Central memory CD4-positive, alpha-beta T cell (primary cell): Measurements from ENCODE around the gene CFHR5.
"Not testable (repeated sequence)": the region's sequence is repeated elsewhere in the genome, so short reads cannot be mapped to it uniquely, and the experiment has no call there.

Experiments used
- DNase-seq: peaks from one replicate; pipeline ENCODE4 v3.0.0; 2022
- total RNA-seq, 3 experiments: gene quantifications; one replicate each; lab custom pipeline; 2026; lab: John Stamatoyannopoulos, UW

CFHR5 gene
- 0 reads per million in 3 experiments for total RNA-seq

GRCh38 chr1:196977278-196977677 is at the start of gene CFHR5:
TSS of gene CFHR5 (plus strand) at chr1:196977556. CDS start at chr1:196977665, 109 bp downstream.
- DNase-seq = no peak

GRCh38 chr1:196932853-196933252 is 44.5 kb upstream of the CFHR5 start:
- not testable (repeated sequence) for DNase-seq

DNA sequence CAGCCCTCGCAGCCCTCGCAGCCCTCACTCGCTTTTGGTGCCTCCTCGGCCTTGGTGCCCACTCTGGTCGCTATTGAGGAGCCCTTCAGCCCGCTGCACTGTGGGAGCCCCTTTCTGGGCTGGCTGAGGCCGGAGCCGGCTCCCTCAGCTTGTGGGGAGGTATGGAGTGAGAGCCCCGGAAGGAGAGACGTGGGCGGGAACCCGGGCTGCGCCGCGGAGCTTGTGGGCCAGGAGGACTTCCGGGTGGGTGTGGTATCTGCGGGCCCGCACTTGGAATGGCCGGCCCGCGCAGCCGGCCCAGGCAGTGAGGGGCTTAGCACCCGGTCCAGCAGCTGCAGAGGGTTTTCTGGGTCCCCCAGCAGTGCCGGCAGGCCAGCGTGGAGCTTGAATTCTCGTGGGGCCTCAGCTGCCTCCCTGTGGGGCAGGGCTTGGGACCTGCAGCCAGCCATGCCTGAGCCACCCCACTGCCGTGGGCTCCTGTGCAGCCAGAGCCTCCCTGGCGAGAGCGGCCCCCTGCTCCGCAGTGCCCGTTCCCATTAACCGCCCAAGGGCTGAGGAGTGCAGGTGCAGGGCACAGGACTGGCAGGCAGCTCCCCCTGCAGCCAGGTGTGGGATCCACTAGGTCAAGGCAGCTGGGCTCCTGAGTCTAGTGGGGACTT is 43.7 kb upstream of the CFHR5 start:
- DNase-seq = no peak

GRCh38 chr1:196941474-196941873 is 35.9 kb upstream of the CFHR5 start:
- DNase-seq = not testable (repeated sequence)

- not testable (repeated sequence) for DNase-seq
Observed at GRCh38 chr1:196943568-196943967, 33.8 kb upstream of the CFHR5 start, which contains the start of gene CFHR2. TSS of gene CFHR2 (plus strand) at chr1:196943738. CDS start at chr1:196943881, 143 bp downstream.

DNA sequence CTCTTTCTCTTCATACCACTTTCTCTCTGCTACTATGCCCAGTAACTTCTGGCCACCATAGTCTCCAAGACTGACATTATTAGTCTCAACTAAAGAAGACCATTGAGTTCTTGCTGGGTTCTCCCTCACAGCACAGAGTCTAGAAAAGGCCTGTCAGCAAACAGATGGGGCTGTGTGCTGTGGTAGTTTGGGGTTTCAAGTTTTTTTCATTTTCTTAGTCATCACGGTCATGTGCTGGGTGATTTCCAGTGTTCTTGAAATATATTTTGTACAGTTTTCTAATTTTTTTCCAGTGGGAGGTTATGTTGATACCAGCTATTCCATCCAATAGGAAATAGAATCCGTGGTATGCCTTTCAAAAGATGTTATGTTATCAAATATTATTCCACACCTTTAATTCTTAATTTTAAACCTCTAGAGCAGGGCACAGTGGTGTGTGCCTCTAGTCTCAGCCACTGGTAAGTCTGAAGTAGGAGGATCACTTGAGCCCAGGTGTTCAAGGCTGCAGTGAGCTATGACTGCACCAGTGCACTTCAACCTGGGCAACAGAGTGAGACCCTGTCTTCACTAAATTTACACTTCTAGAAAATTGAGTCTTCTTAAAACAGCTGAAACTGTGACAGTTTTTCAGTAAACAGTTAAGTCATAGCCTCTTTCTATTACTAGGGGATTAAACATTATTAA is 25.5 kb upstream of the CFHR5 start:
- no peak for DNase-seq

DNA sequence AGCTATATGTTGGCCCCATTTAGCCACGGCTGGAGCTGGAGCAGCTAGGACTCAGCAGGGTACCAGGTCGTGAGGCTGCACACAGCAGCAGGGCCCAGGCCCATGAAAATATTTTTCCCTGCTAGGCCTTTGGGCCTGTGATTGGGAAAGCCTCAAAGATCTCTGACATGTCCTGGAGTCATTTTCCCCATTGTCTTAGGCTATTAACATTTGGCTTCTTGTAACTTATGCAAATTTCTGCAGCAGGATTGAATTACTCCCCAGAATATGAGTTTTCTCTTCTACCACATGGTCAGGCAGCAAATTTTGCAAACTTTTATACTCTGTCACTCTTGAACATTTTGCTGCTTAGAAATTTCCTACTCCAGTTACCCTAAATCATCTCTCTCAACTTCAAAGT is 22.6 kb upstream of the CFHR5 start:
- DNase-seq = no peak

DNA sequence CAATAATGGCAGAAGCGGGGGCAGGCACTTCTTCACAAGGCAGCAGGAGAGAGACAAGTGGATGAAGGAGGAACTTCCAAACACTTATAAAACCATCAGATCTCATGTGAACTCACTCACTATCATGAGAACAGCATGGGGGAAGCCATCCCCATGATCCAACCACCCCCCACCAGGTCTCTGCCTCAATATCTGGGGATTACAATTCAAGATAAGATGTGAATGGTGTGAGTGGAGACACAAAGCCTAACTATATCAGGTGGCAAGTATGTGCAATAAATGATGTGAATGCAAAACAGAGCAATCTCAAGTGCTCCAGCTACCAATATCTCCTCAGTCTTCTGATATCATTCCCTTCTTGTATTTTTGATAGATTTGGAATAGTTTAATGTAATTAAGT is 21.4 kb upstream of the CFHR5 start:
- DNase-seq = no peak

DNA sequence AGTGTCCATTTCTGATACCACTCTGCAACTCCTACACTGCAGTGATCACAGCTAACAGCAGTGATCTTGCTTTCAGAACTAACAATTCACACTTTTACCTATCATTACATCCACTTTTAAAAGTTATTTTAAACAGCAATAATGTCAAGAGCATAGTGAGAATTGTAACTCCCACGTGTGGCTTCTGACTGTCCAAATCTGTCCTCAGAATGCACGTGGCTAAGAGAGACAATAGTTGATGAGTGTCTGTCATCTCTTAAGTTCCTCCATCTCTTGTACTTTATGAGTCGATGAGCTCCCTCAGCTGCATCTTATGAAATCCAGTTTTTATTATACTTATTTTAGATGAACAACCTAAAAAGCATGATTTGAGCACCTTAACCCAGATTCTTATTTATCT is 16.5 kb upstream of the CFHR5 start:
- DNase-seq = no peak

- DNase-seq = no peak
Observed at GRCh38 chr1:196970182-196970581, 7.2 kb upstream of the CFHR5 start.

DNA sequence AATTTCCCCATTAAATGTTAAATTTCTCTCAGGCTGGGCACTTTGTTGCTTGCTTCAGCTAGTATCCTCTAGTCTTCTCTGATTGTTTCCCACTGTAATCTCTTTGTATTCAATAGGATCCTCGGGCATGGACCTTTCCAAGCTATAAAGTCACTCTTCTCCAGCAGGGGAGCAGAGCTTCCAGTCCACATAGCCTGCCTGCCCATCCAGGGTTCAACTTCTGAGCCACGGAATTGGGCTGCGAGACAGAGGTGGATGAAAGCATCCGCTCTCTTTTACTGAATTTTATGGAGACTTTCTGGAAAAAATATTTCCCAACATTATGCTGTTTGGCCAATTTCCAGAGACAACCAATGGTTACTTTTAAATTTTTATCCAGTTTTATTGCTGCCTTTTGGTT is 1.1 kb upstream of the CFHR5 start:
- no peak for DNase-seq

GRCh38 chr1:196980859-196981258 is 3.5 kb downstream of the CFHR5 start:
- no peak for DNase-seq

- not testable (repeated sequence) for DNase-seq
Observed at GRCh38 chr1:196982247-196982646, 4.9 kb downstream of the CFHR5 start.

- not testable (repeated sequence) for DNase-seq
Observed at GRCh38 chr1:196991919-196992651, 14.7 kb downstream of the CFHR5 start.

- no peak for DNase-seq
Observed at GRCh38 chr1:196993916-196994315, 16.6 kb downstream of the CFHR5 start.

DNA sequence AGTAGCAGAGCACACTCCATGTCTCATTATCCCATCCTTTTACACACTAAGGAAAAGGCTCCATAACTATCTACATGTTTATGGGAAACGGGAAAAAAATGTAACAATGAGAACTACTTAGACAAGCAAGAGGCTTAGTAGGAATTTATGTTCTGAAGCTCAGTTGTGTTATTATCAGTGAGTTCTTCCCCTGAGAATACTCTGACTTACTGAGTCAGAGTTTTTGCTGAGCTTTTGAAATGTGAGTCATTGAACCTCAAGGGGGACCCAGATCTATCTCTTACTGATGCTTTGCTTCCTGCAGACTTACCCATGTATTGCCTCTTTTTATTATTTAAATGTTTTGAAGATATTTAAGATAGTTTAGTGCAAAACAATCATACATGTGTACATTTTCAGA is 20.1 kb downstream of the CFHR5 start:
- no peak for DNase-seq

GRCh38 chr1:197001828-197002227 is 24.5 kb downstream of the CFHR5 start:
- DNase-seq = no peak

DNA sequence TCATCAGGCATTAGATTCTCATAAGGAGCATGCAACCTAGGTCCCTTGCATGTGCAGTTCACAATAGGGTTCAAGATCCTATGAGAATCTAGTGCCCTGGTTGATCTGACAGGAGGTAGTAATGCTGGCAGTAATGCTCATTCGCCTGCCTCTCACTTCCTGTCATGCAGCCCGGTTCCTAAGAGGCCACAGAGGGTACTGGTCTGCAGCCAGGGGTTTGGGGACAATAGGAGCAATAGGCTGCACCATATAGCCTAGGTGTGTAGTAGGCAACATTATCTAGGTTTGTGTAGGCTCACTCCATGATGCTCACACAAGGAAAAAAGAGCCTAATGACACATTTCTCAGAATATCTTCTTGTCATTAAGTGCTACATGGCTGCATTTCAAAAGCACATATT is 25.8 kb downstream of the CFHR5 start:
- no peak for DNase-seq

DNA sequence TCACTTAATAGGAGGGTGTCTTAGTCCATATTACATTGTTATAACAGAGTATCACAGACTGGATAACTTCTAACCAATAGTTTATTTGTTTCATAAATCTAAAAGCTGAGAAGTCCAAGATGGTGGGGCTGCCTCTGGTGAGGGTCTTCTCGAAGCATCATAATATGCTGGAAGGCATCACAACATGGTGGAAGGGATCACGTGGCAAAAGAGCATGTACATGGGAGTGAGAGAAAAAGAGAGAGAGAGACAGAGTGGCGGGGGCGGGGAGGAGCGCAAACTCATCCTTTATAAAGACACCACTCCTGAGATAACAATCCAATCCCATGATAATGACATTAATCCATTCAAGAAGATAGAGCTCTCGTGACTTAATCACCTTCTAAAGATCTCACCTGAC is 31.5 kb downstream of the CFHR5 start:
- DNase-seq = no peak

DNA sequence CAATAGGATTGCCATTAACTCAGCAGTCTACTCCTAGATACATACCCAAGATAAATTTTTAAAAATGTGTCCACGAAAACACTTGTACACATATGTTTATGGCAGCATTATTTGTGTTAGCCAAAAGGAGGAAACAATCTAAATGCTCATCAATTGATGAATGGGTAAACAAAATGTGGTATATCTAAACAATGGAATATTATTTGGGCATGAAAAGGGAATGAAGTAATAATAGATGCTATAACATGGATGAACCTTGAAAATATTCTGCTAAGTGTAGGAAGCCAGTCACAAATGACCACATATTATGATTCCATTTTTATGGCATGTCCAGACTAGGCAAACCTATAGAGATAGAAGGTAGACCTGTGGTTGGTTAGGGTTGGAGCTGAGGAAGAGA is 34.3 kb downstream of the CFHR5 start:
- no peak for DNase-seq

DNA sequence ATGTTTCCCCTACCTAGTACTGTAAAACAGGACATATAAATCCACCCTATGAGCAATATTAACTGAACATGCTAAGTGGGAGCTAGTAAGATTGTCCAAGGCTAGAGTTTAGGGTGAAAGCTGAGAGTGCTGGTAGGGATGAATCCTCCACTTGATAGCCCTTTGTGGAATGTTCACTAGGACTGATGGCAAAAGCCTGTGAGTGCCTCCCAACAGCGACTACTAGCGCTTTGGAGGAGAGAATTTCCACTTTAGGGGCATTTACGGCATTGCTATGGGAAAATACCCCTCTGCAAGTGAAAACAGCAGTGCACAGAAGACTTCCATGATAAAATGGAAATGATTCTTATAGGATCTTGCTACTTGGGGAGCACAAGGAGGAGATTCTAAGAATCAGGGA is 35.9 kb downstream of the CFHR5 start:
- DNase-seq = no peak

DNA sequence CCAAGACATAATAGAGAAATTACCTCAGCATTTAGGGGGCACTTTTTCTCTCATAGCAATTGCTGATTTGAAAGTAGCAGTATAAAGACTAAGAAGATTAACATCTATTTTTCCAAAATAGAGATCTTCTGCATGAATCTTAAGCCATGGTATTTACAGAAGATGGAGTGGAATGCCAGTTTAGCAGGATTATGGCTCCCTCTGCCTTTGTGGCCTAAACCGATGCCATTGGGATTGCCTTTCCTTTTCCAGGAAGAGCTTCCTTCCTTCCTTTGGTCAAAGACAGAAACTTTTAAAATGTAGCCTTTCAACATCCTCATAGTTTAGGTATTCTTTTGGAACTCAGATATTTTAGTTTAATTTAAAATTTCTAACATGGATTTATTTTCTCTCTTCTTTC is 39.4 kb downstream of the CFHR5 start:
- no peak for DNase-seq

DNA sequence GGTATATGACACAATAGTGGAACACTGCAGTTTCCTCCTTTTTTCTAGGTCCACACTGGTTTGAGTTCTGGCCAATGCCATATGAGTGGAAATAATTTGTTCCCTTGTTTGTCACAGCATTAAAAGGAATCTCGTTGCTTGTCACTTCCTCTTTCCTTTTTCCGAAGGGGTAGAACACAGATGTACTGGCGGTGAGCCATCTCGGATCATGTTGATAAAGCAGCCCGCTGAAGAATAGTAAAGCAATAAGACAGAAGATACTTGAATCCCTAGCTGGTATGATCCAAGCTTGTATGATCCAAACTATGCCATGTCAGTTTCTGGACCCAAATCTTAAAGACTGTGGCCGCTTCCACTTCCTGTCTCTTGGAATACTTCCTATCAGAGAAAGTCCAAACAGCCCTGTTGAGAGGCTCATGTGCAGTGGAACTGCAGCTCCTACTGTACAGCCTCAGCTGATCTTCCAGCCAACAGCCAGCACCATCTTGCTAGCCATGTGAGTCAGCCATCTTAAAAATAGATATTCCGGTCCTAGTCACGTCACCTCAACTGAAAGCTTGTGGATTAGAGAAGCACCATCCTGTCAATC is 40.3 kb downstream of the CFHR5 start:
- DNase-seq = no peak
